Ishikawa (cell line): ENCODE results near the gene GRP.

ENCODE experiments used
- CEBPB ChIP-seq: IDR thresholded peaks from 2 replicates; pipeline ENCODE4 v1.6.1; 2012
- CREB1 ChIP-seq: IDR thresholded peaks from 2 replicates; pipeline ENCODE4 v1.6.1; 2012; ENCODE audit warnings: low read depth
- EP300 ChIP-seq: IDR thresholded peaks from 2 replicates; pipeline ENCODE4 v1.6.1; 2012; ENCODE audit warnings: borderline replicate concordance
- RAD21 ChIP-seq: IDR thresholded peaks from 2 replicates; pipeline ENCODE4 v1.6.1; 2012; ENCODE audit warnings: low read depth
- TAF1 ChIP-seq: IDR thresholded peaks from 2 replicates; pipeline ENCODE4 v1.6.1; 2012; ENCODE audit warnings: low read depth, mild to moderate bottlenecking
- TEAD4 ChIP-seq: IDR thresholded peaks from 2 replicates; pipeline ENCODE4 v1.6.1; 2012
- YY1 ChIP-seq: IDR thresholded peaks from 2 replicates; pipeline ENCODE4 v1.6.1; 2012; ENCODE audit warnings: low read depth

DNA sequence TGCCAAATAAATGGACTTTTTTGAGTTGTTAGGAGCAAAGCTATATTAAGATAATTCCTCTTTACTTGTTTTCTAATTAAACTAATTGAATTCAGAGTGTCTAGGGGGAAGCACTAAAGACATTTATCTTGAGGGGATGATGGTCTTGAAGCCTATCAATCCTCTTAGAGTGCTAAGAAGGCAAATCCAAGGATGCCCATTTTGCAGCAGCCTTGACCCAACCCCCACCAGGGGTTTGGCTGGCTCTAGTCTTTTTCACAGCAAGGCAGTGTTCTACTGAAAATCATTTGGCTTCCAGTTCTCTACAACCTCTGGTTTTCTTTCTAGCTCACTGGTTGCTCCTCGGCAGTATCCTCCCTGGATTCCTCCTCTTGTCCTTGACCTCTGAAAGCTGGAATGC lies 59.8 kb downstream of the GRP start:
- no peak for TF ChIP-seq CREB1
- no peak for TF ChIP-seq RAD21
- no peak for TF ChIP-seq YY1
- no peak for TF ChIP-seq CEBPB
- no peak for TF ChIP-seq TAF1
- TF ChIP-seq TEAD4: no peak
- no peak for TF ChIP-seq EP300
